ENCODE measurements around the gene INPP4B.

INPP4B gene

GRCh38 chr4:142866685-142867084 lies 20.6 kb upstream of the INPP4B start:
- H3K27me3 ChIP-seq (ENCODE audit: control insufficient read depth in 1 of 2, insufficient read depth in 1 of 2, low read length in 2 of 2) = no peaks in the 10 kb centered on the region
- H2BK5ac ChIP-seq (ENCODE audit: low read depth, low read length, poor library complexity, severe bottlenecking) = no peak overlapping the region
- H3K9ac ChIP-seq (ENCODE audit: low read length) = no peak overlapping the region
- no peak overlapping the region for H3K23ac ChIP-seq (ENCODE audit: low read length in 2 of 2)
- no peak overlapping the region for H2AFZ ChIP-seq (ENCODE audit: low read depth, low read length)
- no peak overlapping the region for H3K4ac ChIP-seq (ENCODE audit: low read depth in 1 of 2, low read length in 2 of 2)
- no peaks in the 10 kb centered on the region for H3K79me1 ChIP-seq (replicated peaks; ENCODE audit: low read length, poor library complexity, severe bottlenecking)
- H2BK15ac ChIP-seq (ENCODE audit: low read depth, poor library complexity, severe bottlenecking) = no peak overlapping the region
- 94% methylated on average over 5 of the region's 5 CpGs for WGBS
- no peak overlapping the region for H4K91ac ChIP-seq (ENCODE audit: low read length)
- no peak overlapping the region for H3K14ac ChIP-seq (ENCODE audit: low read length in 2 of 2)
- H3K4me2 ChIP-seq (ENCODE audit: low read length, poor library complexity, severe bottlenecking) = no peak overlapping the region
- no peak overlapping the region for H2AK5ac ChIP-seq (ENCODE audit: low read length, severe bottlenecking)
- no peaks in the 10 kb centered on the region for H3K36me3 ChIP-seq (ENCODE audit: control insufficient read depth in 1 of 2, insufficient read depth in 2 of 2, low read depth in 1 of 2, low read length in 2 of 2)
- DNase-seq = no peak
- H2BK120ac ChIP-seq (ENCODE audit: low read depth, low read length) = no peak overlapping the region
- no peak overlapping the region for H3K4me3 ChIP-seq (ENCODE audit: insufficient read depth in 1 of 2, low read depth in 1 of 2, low read length in 2 of 2)
- H3K4me1 ChIP-seq (ENCODE audit: control insufficient read depth, insufficient read depth, low read depth, low read length) = no peaks in the 10 kb centered on the region
- H3K9me3 ChIP-seq (ENCODE audit: control insufficient read depth, low read length) = no peaks in the 10 kb centered on the region
- no peak overlapping the region for H3K27ac ChIP-seq (ENCODE audit: low read length, poor library complexity, severe bottlenecking)
- H3K18ac ChIP-seq (ENCODE audit: low read depth in 1 of 2, low read length in 2 of 2) = no peak overlapping the region
- no peak overlapping the region for H2BK12ac ChIP-seq (ENCODE audit: low read length in 2 of 2)
- no peak overlapping the region for H4K8ac ChIP-seq (ENCODE audit: low read length)

GRCh38 chr4:142861351-142861750 lies 15.2 kb upstream of the INPP4B start:
- H3K27ac ChIP-seq (ENCODE audit: low read length, poor library complexity, severe bottlenecking) = no peak overlapping the region
- H3K4me3 ChIP-seq (ENCODE audit: insufficient read depth in 1 of 2, low read depth in 1 of 2, low read length in 2 of 2) = no peak overlapping the region
- no CpG with 5 or more reads among the region's 1 CpG for WGBS
- H3K9ac ChIP-seq (ENCODE audit: low read length) = no peak overlapping the region
- H2BK15ac ChIP-seq (ENCODE audit: low read depth, poor library complexity, severe bottlenecking) = no peak overlapping the region
- no peak overlapping the region for H3K18ac ChIP-seq (ENCODE audit: low read depth in 1 of 2, low read length in 2 of 2)
- H3K9me3 ChIP-seq (ENCODE audit: control insufficient read depth, low read length) = no peaks in the 10 kb centered on the region
- no peaks in the 10 kb centered on the region for H3K36me3 ChIP-seq (ENCODE audit: control insufficient read depth in 1 of 2, insufficient read depth in 2 of 2, low read depth in 1 of 2, low read length in 2 of 2)
- H3K4me2 ChIP-seq (ENCODE audit: low read length, poor library complexity, severe bottlenecking) = no peak overlapping the region
- no peak overlapping the region for H2BK120ac ChIP-seq (ENCODE audit: low read depth, low read length)
- H3K14ac ChIP-seq (ENCODE audit: low read length in 2 of 2) = no peak overlapping the region
- no peak overlapping the region for H4K8ac ChIP-seq (ENCODE audit: low read length)
- H2BK5ac ChIP-seq (ENCODE audit: low read depth, low read length, poor library complexity, severe bottlenecking) = no peak overlapping the region
- H2AK5ac ChIP-seq (ENCODE audit: low read length, severe bottlenecking) = no peak overlapping the region
- H3K4me1 ChIP-seq (ENCODE audit: control insufficient read depth, insufficient read depth, low read depth, low read length) = no peaks in the 10 kb centered on the region
- no peaks in the 10 kb centered on the region for H3K79me1 ChIP-seq (replicated peaks; ENCODE audit: low read length, poor library complexity, severe bottlenecking)
- no peak overlapping the region for H3K23ac ChIP-seq (ENCODE audit: low read length in 2 of 2)
- no peak overlapping the region for H3K4ac ChIP-seq (ENCODE audit: low read depth in 1 of 2, low read length in 2 of 2)
- no peak overlapping the region for H4K91ac ChIP-seq (ENCODE audit: low read length)
- H3K27me3 ChIP-seq (ENCODE audit: control insufficient read depth in 1 of 2, insufficient read depth in 1 of 2, low read length in 2 of 2) = peaks cover 0 to 3% of the 10 kb centered on the region in 2 experiments
- H2BK12ac ChIP-seq (ENCODE audit: low read length in 2 of 2) = no peak overlapping the region
- no peak overlapping the region for H2AFZ ChIP-seq (ENCODE audit: low read depth, low read length)
- no peak for DNase-seq

GRCh38 chr4:142858965-142859364 lies 12.9 kb upstream of the INPP4B start:
- no peak overlapping the region for H2AFZ ChIP-seq (ENCODE audit: low read depth, low read length)
- no peak overlapping the region for H4K91ac ChIP-seq (ENCODE audit: low read length)

GRCh38 chr4:142858446-142858845 lies 12.3 kb upstream of the INPP4B start:
- H3K18ac ChIP-seq (ENCODE audit: low read depth in 1 of 2, low read length in 2 of 2) = no peak overlapping the region
- H3K27ac ChIP-seq (ENCODE audit: low read length, poor library complexity, severe bottlenecking) = no peak overlapping the region
- 83% methylated on average over 1 of the region's 3 CpGs for WGBS
- H4K91ac ChIP-seq (ENCODE audit: low read length) = no peak overlapping the region
- no peak overlapping the region for H3K14ac ChIP-seq (ENCODE audit: low read length in 2 of 2)
- no peak overlapping the region for H3K4me2 ChIP-seq (ENCODE audit: low read length, poor library complexity, severe bottlenecking)
- no peak overlapping the region for H3K9ac ChIP-seq (ENCODE audit: low read length)
- H4K8ac ChIP-seq (ENCODE audit: low read length) = no peak overlapping the region
- H2AK5ac ChIP-seq (ENCODE audit: low read length, severe bottlenecking) = no peak overlapping the region
- no peak overlapping the region for H2BK12ac ChIP-seq (ENCODE audit: low read length in 2 of 2)
- no peaks in the 10 kb centered on the region for H3K4me1 ChIP-seq (ENCODE audit: control insufficient read depth, insufficient read depth, low read depth, low read length)
- DNase-seq = no peak
- no peaks in the 10 kb centered on the region for H3K9me3 ChIP-seq (ENCODE audit: control insufficient read depth, low read length)
- H3K36me3 ChIP-seq (ENCODE audit: control insufficient read depth in 1 of 2, insufficient read depth in 2 of 2, low read depth in 1 of 2, low read length in 2 of 2) = no peaks in the 10 kb centered on the region
- H3K23ac ChIP-seq (ENCODE audit: low read length in 2 of 2) = no peak overlapping the region
- H3K4me3 ChIP-seq (ENCODE audit: insufficient read depth in 1 of 2, low read depth in 1 of 2, low read length in 2 of 2) = no peak overlapping the region
- H2AFZ ChIP-seq (ENCODE audit: low read depth, low read length) = no peak overlapping the region
- no peaks in the 10 kb centered on the region for H3K79me1 ChIP-seq (replicated peaks; ENCODE audit: low read length, poor library complexity, severe bottlenecking)
- H3K27me3 ChIP-seq (ENCODE audit: control insufficient read depth in 1 of 2, insufficient read depth in 1 of 2, low read length in 2 of 2) = peaks cover 0 to 4% of the 10 kb centered on the region in 2 experiments
- no peak overlapping the region for H2BK120ac ChIP-seq (ENCODE audit: low read depth, low read length)
- H2BK5ac ChIP-seq (ENCODE audit: low read depth, low read length, poor library complexity, severe bottlenecking) = no peak overlapping the region
- H3K4ac ChIP-seq (ENCODE audit: low read depth in 1 of 2, low read length in 2 of 2) = no peak overlapping the region
- H2BK15ac ChIP-seq (ENCODE audit: low read depth, poor library complexity, severe bottlenecking) = no peak overlapping the region

More at GRCh38 chr4:142858965-142859364, 12.9 kb upstream of the INPP4B start:
- no peak overlapping the region for H2AK5ac ChIP-seq (ENCODE audit: low read length, severe bottlenecking)
- H3K27me3 ChIP-seq (ENCODE audit: control insufficient read depth in 1 of 2, insufficient read depth in 1 of 2, low read length in 2 of 2) = peaks cover 0 to 4% of the 10 kb centered on the region in 2 experiments
- H3K79me1 ChIP-seq (replicated peaks; ENCODE audit: low read length, poor library complexity, severe bottlenecking) = no peaks in the 10 kb centered on the region
- H3K36me3 ChIP-seq (ENCODE audit: control insufficient read depth in 1 of 2, insufficient read depth in 2 of 2, low read depth in 1 of 2, low read length in 2 of 2) = no peaks in the 10 kb centered on the region
- no peak overlapping the region for H2BK120ac ChIP-seq (ENCODE audit: low read depth, low read length)
- no peak for DNase-seq
- no peak overlapping the region for H2BK15ac ChIP-seq (ENCODE audit: low read depth, poor library complexity, severe bottlenecking)
- no peak overlapping the region for H3K4me2 ChIP-seq (ENCODE audit: low read length, poor library complexity, severe bottlenecking)
- no peak overlapping the region for H2BK5ac ChIP-seq (ENCODE audit: low read depth, low read length, poor library complexity, severe bottlenecking)
- H3K9ac ChIP-seq (ENCODE audit: low read length) = no peak overlapping the region
- no peak overlapping the region for H3K4ac ChIP-seq (ENCODE audit: low read depth in 1 of 2, low read length in 2 of 2)
- no peak overlapping the region for H3K4me3 ChIP-seq (ENCODE audit: insufficient read depth in 1 of 2, low read depth in 1 of 2, low read length in 2 of 2)
- no peaks in the 10 kb centered on the region for H3K4me1 ChIP-seq (ENCODE audit: control insufficient read depth, insufficient read depth, low read depth, low read length)
- H3K14ac ChIP-seq (ENCODE audit: low read length in 2 of 2) = no peak overlapping the region
- no peak overlapping the region for H3K23ac ChIP-seq (ENCODE audit: low read length in 2 of 2)
- H3K9me3 ChIP-seq (ENCODE audit: control insufficient read depth, low read length) = no peaks in the 10 kb centered on the region
- H3K18ac ChIP-seq (ENCODE audit: low read depth in 1 of 2, low read length in 2 of 2) = no peak overlapping the region
- no peak overlapping the region for H4K8ac ChIP-seq (ENCODE audit: low read length)
- H3K27ac ChIP-seq (ENCODE audit: low read length, poor library complexity, severe bottlenecking) = no peak overlapping the region
- no peak overlapping the region for H2BK12ac ChIP-seq (ENCODE audit: low read length in 2 of 2)

Data from mesenchymal stem cell (in vitro differentiated cells and primary cell).